Calu3 (cell line): ENCODE measurements around the gene WDR82. TPM values are rescaled to one million over a fixed set of nuclear protein-coding genes. Genes with fewer than 3 reads are reported as not detected.

ENCODE experiments used
- BruUV-seq: library from RNA; stranded (reverse); fragments of 400-500 nt; replicated peaks from 2 replicates; lab custom pipeline; 2021; lab: Mats Ljungman, UMichigan
- CTCF ChIA-PET: fragments of 300-600 bp; sonication (Branson Sonifier 250); formaldehyde crosslinking; loops from one replicate; lab custom pipeline; 2022; ENCODE audit warnings: antibody characterized with exemption; lab: Charles Lee
- DNase-seq: peaks from one replicate; pipeline ENCODE4 v3.0.0; 2022
- H3K27ac Mint-ChIP-seq: one replicate; pipeline ENCODE4 v1.8.0; 2022; ENCODE audit warnings: mixed read lengths; ENCODE audit not compliant: unreplicated experiment
- H3K27me3 Mint-ChIP-seq: one replicate; pipeline ENCODE4 v1.8.0; 2022; ENCODE audit warnings: mixed read lengths; ENCODE audit not compliant: unreplicated experiment
- H3K36me3 Mint-ChIP-seq: one replicate; pipeline ENCODE4 v1.8.0; 2022; ENCODE audit warnings: mild to moderate bottlenecking, moderate library complexity, mixed read lengths; ENCODE audit not compliant: insufficient read depth, unreplicated experiment
- H3K4me1 Mint-ChIP-seq: one replicate; pipeline ENCODE4 v1.8.0; 2022; ENCODE audit warnings: mild to moderate bottlenecking, low read depth, mixed read lengths; ENCODE audit not compliant: unreplicated experiment
- H3K4me3 Mint-ChIP-seq: one replicate; pipeline ENCODE4 v1.8.0; 2022; ENCODE audit warnings: mild to moderate bottlenecking, low read depth, moderate library complexity, mixed read lengths; ENCODE audit not compliant: unreplicated experiment
- H3K9me3 Mint-ChIP-seq: one replicate; pipeline ENCODE4 v1.8.0; 2022; ENCODE audit warnings: low read depth, mixed read lengths; ENCODE audit not compliant: unreplicated experiment
- intact Hi-C: fragments of 100-400 bp; cut with micrococcal nuclease; formaldehyde crosslinking; loops from one replicate; pipeline ENCODE4 v1.10.0; 2022; ENCODE audit not compliant: unreplicated experiment
- total RNA-seq: library from RNA; stranded (reverse); gene quantifications from 2 replicates; pipeline ENCODE4 v1.2.3, GENCODE V29; 2022
- TF ChIP-seq, protein P1 (sequence below): fragments of 200-600 bp; IDR thresholded peaks from one replicate; pipeline ENCODE4 v1.8.0; 2022; ENCODE audit warnings: antibody characterized with exemption; ENCODE audit not compliant: unreplicated experiment

WDR82 gene
- total RNA-seq, 1 experiment from 2014 or later, result 59.7 TPM

DNA sequence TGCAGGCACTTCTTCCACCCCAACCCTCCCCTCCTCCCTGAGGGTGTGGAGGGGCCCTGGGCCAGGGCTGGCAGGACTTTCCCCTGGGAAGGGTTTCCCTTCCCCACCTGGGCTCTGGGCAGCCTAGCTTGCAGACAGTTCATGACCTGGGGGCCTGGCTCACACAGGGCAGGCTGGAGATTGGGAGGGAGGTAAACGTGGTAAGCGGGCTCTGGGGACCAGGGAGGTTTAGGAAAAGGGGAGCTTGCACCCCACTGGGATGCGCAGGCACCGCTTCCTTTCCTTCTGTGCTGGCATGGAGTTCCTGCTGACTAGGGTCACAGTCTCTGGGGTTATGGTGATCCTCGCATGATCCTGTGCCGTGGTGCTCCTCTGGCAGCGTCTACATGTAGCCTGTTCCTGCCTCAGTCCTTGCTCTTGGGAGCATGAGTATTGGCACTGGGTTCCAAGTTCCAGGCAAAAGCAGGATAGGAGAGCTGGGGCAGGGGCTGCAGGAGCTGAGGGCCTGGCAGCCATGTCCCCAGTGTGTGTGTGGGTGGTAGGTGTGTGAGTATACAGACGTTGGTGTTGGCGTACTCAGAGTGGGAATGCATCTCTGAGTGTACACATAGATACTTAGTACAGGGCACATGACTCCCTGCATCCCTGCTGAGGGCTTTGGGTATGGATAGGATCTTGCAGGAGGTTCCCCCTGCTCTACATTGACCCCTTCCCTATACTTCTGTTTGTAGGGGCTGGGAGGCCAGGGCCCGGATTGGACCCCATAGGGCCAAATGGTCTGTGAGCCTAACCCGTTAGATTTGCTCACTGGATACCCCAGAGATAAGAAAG is 16.1 kb upstream of the WDR82 start:
- intact Hi-C loops, result no loop called here
- H3K27ac Mint-ChIP-seq, result no peak overlapping the region
- DNase-seq, result no peak
- no peaks in the 10 kb centered on the region for H3K27me3 Mint-ChIP-seq
- CTCF ChIA-PET, result no interaction called here
- H3K4me3 Mint-ChIP-seq, result no peak overlapping the region
- peaks cover 15% of the 10 kb centered on the region for H3K36me3 Mint-ChIP-seq
- H3K4me1 Mint-ChIP-seq, result peaks cover 14% of the 10 kb centered on the region
- H3K9me3 Mint-ChIP-seq, result no peaks in the 10 kb centered on the region
- BruUV-seq, result no TSS peak
- TF ChIP-seq, protein P1, sequence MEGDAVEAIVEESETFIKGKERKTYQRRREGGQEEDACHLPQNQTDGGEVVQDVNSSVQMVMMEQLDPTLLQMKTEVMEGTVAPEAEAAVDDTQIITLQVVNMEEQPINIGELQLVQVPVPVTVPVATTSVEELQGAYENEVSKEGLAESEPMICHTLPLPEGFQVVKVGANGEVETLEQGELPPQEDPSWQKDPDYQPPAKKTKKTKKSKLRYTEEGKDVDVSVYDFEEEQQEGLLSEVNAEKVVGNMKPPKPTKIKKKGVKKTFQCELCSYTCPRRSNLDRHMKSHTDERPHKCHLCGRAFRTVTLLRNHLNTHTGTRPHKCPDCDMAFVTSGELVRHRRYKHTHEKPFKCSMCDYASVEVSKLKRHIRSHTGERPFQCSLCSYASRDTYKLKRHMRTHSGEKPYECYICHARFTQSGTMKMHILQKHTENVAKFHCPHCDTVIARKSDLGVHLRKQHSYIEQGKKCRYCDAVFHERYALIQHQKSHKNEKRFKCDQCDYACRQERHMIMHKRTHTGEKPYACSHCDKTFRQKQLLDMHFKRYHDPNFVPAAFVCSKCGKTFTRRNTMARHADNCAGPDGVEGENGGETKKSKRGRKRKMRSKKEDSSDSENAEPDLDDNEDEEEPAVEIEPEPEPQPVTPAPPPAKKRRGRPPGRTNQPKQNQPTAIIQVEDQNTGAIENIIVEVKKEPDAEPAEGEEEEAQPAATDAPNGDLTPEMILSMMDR, result no peak

DNA sequence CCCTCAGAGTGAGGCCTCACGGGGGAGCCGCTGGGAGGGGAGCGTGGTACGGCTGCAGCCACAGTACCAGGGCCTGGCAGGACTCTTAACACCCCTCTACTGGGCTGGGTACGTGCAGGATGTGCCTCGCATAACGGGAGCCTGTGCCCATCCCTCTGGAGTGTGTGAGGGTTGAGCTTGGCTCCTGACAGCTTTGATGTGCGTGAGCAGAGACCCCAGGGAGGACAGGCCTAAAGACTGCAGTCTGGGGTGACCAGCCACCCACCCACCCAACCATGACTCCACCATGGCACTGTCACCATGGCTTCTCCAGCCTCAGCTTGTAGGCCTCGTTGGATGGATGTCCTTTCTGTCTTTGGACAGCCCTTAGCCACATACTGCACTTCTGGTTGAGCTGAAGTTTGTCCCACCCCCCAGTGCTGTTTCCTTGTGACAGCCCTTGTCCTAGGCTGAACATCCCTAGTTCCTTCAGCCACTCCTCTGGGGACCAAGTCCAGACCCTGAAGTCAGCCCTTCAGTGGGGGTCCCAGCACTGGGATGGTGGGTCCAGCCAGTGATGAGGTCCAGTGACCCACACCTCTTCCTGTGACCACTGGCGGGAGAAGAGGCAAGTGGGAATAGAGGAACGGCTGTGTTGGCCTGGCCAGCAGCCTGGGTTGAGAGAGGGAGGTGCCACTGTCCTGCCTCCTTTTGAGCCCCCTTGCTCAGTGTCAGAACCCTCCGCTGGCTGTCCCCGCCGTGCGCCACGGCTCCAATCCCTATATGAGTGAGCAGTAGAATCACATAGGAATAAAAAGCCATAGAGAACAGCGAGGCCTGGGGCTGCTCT is 15.3 kb upstream of the WDR82 start:
- H3K4me1 Mint-ChIP-seq, result peaks cover 22% of the 10 kb centered on the region
- H3K9me3 Mint-ChIP-seq, result no peaks in the 10 kb centered on the region
- no TSS peak for BruUV-seq
- intact Hi-C loops, result no loop called here
- H3K27ac Mint-ChIP-seq, result no peak overlapping the region
- CTCF ChIA-PET, result interaction anchor here (0.5 to 1.4 kb wide), 3 partner anchors 46 to 134 kb away, joined by 3 to 5 read pairs (median 5); partner anchors contain the start of gene TWF2
- H3K4me3 Mint-ChIP-seq, result no peak overlapping the region
- no peaks in the 10 kb centered on the region for H3K27me3 Mint-ChIP-seq
- peaks cover 16% of the 10 kb centered on the region for H3K36me3 Mint-ChIP-seq
- DNase-seq, result no peak
- TF ChIP-seq, protein P1, result no peak

DNA sequence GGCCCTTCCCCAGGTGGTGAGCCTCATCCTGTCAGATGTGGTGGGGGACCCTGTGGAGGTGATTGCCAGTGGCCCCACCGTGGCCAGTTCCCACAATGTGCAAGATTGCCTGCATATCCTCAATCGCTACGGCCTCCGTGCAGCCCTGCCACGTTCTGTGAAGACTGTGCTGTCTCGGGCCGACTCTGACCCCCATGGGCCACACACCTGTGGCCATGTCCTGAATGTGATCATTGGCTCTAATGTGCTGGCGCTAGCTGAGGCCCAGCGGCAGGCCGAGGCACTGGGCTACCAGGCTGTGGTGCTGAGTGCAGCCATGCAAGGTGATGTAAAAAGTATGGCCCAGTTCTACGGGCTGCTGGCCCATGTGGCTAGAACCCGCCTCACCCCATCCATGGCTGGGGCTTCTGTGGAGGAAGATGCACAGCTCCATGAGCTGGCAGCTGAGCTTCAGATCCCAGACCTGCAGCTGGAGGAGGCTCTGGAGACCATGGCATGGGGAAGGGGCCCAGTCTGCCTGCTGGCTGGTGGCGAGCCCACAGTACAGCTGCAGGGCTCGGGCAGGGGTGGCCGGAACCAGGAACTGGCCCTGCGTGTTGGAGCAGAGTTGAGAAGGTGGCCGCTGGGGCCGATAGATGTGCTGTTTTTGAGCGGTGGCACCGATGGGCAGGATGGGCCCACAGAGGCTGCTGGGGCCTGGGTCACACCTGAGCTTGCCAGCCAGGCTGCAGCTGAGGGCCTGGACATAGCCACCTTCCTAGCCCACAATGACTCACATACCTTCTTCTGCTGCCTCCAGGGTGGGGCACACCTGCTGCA is 14.0 kb upstream of the WDR82 start:
- H3K27me3 Mint-ChIP-seq, result no peaks in the 10 kb centered on the region

More for the DNA sequence above, 14.0 kb upstream of the WDR82 start:
- intact Hi-C loops, result no loop called here
- CTCF ChIA-PET, result interaction anchor here (1.4 to 1.9 kb wide), 2 partner anchors 47 kb away, joined by 5 to 6 read pairs; no protein-coding TSS in a partner anchor
- no peak for DNase-seq
- Mint-ChIP-seq H3K4me3 (no peak overlapping the region), H3K4me1 (peaks cover 26% of the 10 kb centered on the region), H3K36me3 (peaks cover 29% of the 10 kb centered on the region), H3K27ac (no peak overlapping the region), H3K9me3 (no peaks in the 10 kb centered on the region)
- TF ChIP-seq, protein P1, result no peak
- BruUV-seq, result no TSS peak
